DOHH2 (cell line): ENCODE data around the gene TNRC6C.

Experiments
- H3F3A ChIP-seq: fragments of 200-600 bp; sonication (generic), shearing (Covaris generic); 2 replicates; pipeline ENCODE4 v1.6.0; 2016; ENCODE audit warnings: antibody characterized with exemption, mild to moderate bottlenecking; ENCODE audit not compliant: control insufficient read depth, insufficient read depth
- H3K27ac ChIP-seq: fragments of 200-600 bp; sonication (generic); 2 replicates; pipeline ENCODE4 v1.5.1; 2014; ENCODE audit warnings: low read depth, mild to moderate bottlenecking, low read length, moderate library complexity
- H3K27me3 ChIP-seq: fragments of 200-600 bp; sonication (generic); 2 replicates; pipeline ENCODE4 v1.6.1; 2014; ENCODE audit warnings: mild to moderate bottlenecking, low read length, mixed read lengths; ENCODE audit not compliant: control insufficient read depth
- H3K36me3 ChIP-seq: fragments of 200-600 bp; sonication (generic); 2 replicates; pipeline ENCODE4 v1.6.1; 2014; ENCODE audit warnings: mild to moderate bottlenecking, low read length, moderate library complexity, mixed read lengths; ENCODE audit not compliant: control insufficient read depth
- H3K4me1 ChIP-seq: fragments of 200-600 bp; sonication (generic); 2 replicates; pipeline ENCODE4 v1.6.1; 2014; ENCODE audit warnings: mild to moderate bottlenecking, low read length, mixed read lengths; ENCODE audit not compliant: control insufficient read depth
- H3K4me2 ChIP-seq: fragments of 200-600 bp; sonication (generic); 2 replicates; pipeline ENCODE4 v1.6.0; 2014; ENCODE audit warnings: mild to moderate bottlenecking, low read length, moderate library complexity
- H3K4me3 ChIP-seq: fragments of 200-600 bp; sonication (generic); 2 replicates; pipeline ENCODE4 v1.5.1; 2014; ENCODE audit warnings: mild to moderate bottlenecking, low read length, mixed read lengths
- H3K79me2 ChIP-seq: fragments of 200-600 bp; sonication (generic); 2 replicates; pipeline ENCODE4 v1.6.1; 2014; ENCODE audit warnings: mild to moderate bottlenecking, low read length, mixed read lengths; ENCODE audit not compliant: control insufficient read depth
- H3K9me2 ChIP-seq: fragments of 200-600 bp; sonication (generic); replicated peaks from 2 replicates; pipeline ENCODE4 v1.6.1; 2014; ENCODE audit warnings: mild to moderate bottlenecking, low read length, mixed read lengths; ENCODE audit not compliant: control insufficient read depth
- H3K9me3 ChIP-seq: fragments of 200-600 bp; sonication (generic); 2 replicates; pipeline ENCODE4 v1.6.1; 2014; ENCODE audit warnings: antibody characterized with exemption, low read length, mixed read lengths; ENCODE audit not compliant: control insufficient read depth, insufficient read depth
- H4K20me1 ChIP-seq: fragments of 200-600 bp; sonication (generic); 2 replicates; pipeline ENCODE4 v1.6.0; 2014; ENCODE audit warnings: low read depth, mild to moderate bottlenecking, antibody characterized with exemption, low read length, moderate library complexity; ENCODE audit not compliant: control insufficient read depth, insufficient read depth
- EZH2phosphoT487 ChIP-seq: fragments of 200-600 bp; sonication (generic); IDR thresholded peaks from 2 replicates; pipeline ENCODE4 v1.6.1; 2017; ENCODE audit warnings: borderline replicate concordance, mild to moderate bottlenecking, antibody characterized with exemption, low read length, moderate library complexity, mixed read lengths
- TF ChIP-seq, protein P1 (sequence below): fragments of 200-600 bp; sonication (generic); IDR thresholded peaks from one replicate; pipeline ENCODE4 v1.5.1; 2014; ENCODE audit warnings: antibody characterized with exemption, mild to moderate bottlenecking, low read depth, low read length; ENCODE audit not compliant: poor library complexity, severe bottlenecking

The TNRC6C gene

DNA sequence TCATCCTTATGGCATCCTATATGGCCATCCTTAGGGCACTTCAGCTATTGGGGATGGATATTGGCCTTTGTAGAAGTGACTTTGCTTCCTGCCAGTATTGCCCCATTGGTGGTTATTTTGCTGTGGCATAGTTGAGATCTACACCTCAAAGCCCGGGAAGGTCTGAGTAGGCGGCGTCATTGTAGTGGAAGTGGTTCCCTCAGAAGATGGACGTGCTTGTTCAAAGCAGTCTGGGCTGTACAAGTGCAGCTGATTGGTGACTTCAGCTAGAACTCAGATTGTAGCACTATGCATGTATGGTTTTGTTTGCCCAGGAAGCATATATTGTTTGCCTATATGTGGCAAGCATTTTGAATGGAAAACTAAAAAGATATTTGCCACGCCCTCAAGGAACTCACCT, 86.8 kb downstream of the TNRC6C start:
- H3K27me3 ChIP-seq: no peaks in the 10 kb centered on the region
- no peaks in the 10 kb centered on the region for H3F3A ChIP-seq
- TF ChIP-seq, protein P1, sequence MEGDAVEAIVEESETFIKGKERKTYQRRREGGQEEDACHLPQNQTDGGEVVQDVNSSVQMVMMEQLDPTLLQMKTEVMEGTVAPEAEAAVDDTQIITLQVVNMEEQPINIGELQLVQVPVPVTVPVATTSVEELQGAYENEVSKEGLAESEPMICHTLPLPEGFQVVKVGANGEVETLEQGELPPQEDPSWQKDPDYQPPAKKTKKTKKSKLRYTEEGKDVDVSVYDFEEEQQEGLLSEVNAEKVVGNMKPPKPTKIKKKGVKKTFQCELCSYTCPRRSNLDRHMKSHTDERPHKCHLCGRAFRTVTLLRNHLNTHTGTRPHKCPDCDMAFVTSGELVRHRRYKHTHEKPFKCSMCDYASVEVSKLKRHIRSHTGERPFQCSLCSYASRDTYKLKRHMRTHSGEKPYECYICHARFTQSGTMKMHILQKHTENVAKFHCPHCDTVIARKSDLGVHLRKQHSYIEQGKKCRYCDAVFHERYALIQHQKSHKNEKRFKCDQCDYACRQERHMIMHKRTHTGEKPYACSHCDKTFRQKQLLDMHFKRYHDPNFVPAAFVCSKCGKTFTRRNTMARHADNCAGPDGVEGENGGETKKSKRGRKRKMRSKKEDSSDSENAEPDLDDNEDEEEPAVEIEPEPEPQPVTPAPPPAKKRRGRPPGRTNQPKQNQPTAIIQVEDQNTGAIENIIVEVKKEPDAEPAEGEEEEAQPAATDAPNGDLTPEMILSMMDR: no peak
- no peak for TF ChIP-seq EZH2phosphoT487
- H3K36me3 ChIP-seq: peaks cover 17% of the 10 kb centered on the region
- no peak overlapping the region for H3K4me3 ChIP-seq
- no peaks in the 10 kb centered on the region for H4K20me1 ChIP-seq
- H3K4me1 ChIP-seq: peaks cover 5% of the 10 kb centered on the region
- H3K4me2 ChIP-seq: no peak overlapping the region
- H3K79me2 ChIP-seq: no peaks in the 10 kb centered on the region
- H3K27ac ChIP-seq: no peak overlapping the region
- H3K9me2 ChIP-seq: no peaks in the 10 kb centered on the region
- H3K9me3 ChIP-seq: no peaks in the 10 kb centered on the region

DNA sequence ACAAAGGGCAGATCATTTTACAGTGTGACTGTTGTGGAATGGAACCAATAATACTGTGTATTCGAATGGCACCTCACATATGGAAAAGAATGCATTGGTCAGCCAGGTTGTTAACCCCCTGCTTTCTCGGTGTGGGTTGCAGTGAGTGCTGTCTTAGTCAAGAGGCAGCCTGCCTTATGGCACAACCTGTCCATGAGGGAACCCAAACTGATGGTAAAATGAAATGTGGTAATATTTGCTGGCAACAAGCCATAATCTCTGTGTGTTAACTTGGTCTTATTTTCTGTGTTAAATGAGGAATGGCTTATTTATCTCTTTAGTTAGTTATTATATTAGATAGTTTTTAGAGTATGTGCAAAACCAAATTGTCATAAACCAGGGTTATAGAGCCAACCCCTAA, 88.4 kb downstream of the TNRC6C start:
- Histone ChIP-seq H3K27ac (no peak overlapping the region), H3K79me2 (no peaks in the 10 kb centered on the region), H3K4me3 (no peak overlapping the region), H3K9me3 (no peaks in the 10 kb centered on the region), H3K4me2 (no peak overlapping the region), H3K36me3 (peaks cover 17% of the 10 kb centered on the region), H3K27me3 (no peaks in the 10 kb centered on the region), H4K20me1 (no peaks in the 10 kb centered on the region), H3K9me2 (no peaks in the 10 kb centered on the region), H3K4me1 (peaks cover 5% of the 10 kb centered on the region), H3F3A (no peaks in the 10 kb centered on the region)
- TF ChIP-seq EZH2phosphoT487: no peak
- TF ChIP-seq, protein P1: no peak

GRCh38 chr17:78048346-78049292, 90.1 kb downstream of the TNRC6C start:
- H3K9me3 ChIP-seq: no peaks in the 10 kb centered on the region
- TF ChIP-seq EZH2phosphoT487: no peak
- TF ChIP-seq, protein P1: no peak

More at GRCh38 chr17:78048346-78049292, 90.1 kb downstream of the TNRC6C start:
- Histone ChIP-seq H3K27ac (no peak overlapping the region), H3K4me3 (no peak overlapping the region), H3K4me1 (peaks cover 5% of the 10 kb centered on the region), H3K79me2 (no peaks in the 10 kb centered on the region), H3K9me2 (no peaks in the 10 kb centered on the region), H4K20me1 (no peaks in the 10 kb centered on the region), H3K27me3 (no peaks in the 10 kb centered on the region), H3K36me3 (peaks cover 17% of the 10 kb centered on the region), H3K4me2 (no peak overlapping the region), H3F3A (no peaks in the 10 kb centered on the region)
